ENCODE results near the gene SUGCT. TPM values are rescaled to one million over a fixed set of nuclear protein-coding genes. Genes with fewer than 3 reads are reported as not detected.
"Not testable (repeated sequence)": the region's sequence is repeated elsewhere in the genome, so short reads cannot be mapped to it uniquely, and the experiment has no call there.

Gene SUGCT
- total RNA-seq, 1 experiment from 2014 or later = 9.9 TPM

DNA sequence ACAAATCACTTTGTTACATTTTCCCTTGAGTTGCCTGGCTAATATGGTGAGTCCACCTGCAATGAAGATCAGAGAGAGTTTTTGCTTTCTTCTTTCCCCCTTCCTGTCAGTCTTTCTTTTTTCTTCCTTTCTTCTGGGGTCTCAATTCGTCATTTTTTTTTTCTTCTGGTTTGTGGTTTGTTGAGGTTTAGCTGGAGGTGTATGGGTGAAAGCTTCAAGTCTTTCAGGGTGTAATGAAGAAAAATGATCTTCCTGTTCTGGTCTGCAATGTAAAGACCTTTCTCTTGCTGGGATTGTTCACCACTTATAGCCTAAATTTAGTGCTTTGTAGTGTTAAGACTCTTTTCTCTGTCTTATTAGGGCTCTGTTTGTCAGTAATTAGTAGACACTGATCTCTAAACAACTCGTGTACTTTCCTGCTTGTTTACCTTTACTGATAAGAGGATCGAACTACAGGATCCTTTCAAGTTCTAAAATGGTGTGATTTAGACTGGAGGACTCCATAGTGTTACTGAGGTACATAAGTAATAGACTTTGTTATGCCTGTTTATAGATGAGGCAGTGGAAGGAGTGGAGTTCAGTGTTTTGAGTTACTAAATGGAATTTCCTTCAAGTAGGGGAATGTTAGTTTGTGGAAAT, 129.1 kb downstream of the SUGCT start:
- CTCF ChIA-PET = no interaction called here
- BruUV-seq (replicated peaks) = no TSS peak
- Mint-ChIP-seq H3K27ac (ENCODE audit: unreplicated experiment) (no peak overlapping the region), H3K36me3 (ENCODE audit: insufficient read depth, unreplicated experiment) (no peaks in the 10 kb centered on the region), H3K4me1 (ENCODE audit: low read depth, unreplicated experiment) (no peaks in the 10 kb centered on the region), H3K9me3 (ENCODE audit: unreplicated experiment) (no peaks in the 10 kb centered on the region), H3K27me3 (ENCODE audit: insufficient read depth, unreplicated experiment) (no peaks in the 10 kb centered on the region), H3K4me3 (ENCODE audit: unreplicated experiment) (no peak overlapping the region)
- intact Hi-C loops (cut with micrococcal nuclease; ENCODE audit: unreplicated experiment) = no loop called here
- no peaks in the 10 kb centered on the region for H3K27me3 ChIP-seq (replicated peaks; ENCODE audit: control insufficient read depth, insufficient read depth, low read length)
- H3K4me3 ChIP-seq (ENCODE audit: low read depth, low read length) = no peak overlapping the region
- POLR2A ChIA-PET = no interaction called here
- H3K4me1 ChIP-seq = no peaks in the 10 kb centered on the region
- no peaks in the 10 kb centered on the region for H3K9me3 ChIP-seq
- TF ChIP-seq, protein P1, sequence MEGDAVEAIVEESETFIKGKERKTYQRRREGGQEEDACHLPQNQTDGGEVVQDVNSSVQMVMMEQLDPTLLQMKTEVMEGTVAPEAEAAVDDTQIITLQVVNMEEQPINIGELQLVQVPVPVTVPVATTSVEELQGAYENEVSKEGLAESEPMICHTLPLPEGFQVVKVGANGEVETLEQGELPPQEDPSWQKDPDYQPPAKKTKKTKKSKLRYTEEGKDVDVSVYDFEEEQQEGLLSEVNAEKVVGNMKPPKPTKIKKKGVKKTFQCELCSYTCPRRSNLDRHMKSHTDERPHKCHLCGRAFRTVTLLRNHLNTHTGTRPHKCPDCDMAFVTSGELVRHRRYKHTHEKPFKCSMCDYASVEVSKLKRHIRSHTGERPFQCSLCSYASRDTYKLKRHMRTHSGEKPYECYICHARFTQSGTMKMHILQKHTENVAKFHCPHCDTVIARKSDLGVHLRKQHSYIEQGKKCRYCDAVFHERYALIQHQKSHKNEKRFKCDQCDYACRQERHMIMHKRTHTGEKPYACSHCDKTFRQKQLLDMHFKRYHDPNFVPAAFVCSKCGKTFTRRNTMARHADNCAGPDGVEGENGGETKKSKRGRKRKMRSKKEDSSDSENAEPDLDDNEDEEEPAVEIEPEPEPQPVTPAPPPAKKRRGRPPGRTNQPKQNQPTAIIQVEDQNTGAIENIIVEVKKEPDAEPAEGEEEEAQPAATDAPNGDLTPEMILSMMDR (IDR thresholded peaks at IDR 0.05; ENCODE audit: insufficient read depth in 1 of 2, low read depth in 1 of 2, low read length in 1 of 2, severe bottlenecking in 1 of 2, unreplicated experiment in 1 of 2) = no peak
- DNase-seq = no peak
- H3K36me3 ChIP-seq (ENCODE audit: control insufficient read depth, insufficient read depth, low read length) = no peaks in the 10 kb centered on the region

DNA sequence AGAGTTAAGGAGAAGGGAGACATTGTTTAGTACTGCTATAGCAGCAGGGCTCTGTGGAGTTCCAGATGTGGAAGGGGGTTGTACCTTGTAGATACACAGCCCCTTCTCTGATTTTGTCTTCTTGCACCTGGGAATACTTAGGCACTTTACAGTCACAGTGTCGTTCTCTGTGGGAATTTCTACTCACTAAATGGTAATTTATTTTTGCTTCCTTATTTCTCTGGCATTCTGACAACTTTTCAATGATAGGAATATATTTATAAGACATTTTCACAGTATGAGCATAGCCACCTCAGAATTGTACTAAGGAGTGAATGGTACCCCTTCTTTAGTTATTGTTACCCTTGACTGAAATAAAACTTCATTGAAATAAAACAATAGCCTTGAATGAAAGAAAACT, 132.8 kb downstream of the SUGCT start:
- Histone ChIP-seq H3K36me3 (ENCODE audit: control insufficient read depth, insufficient read depth, low read length) (no peaks in the 10 kb centered on the region), H3K4me3 (ENCODE audit: low read depth, low read length) (no peak overlapping the region), H3K4me1 (no peaks in the 10 kb centered on the region), H3K9me3 (no peaks in the 10 kb centered on the region), H3K27me3 (replicated peaks; ENCODE audit: control insufficient read depth, insufficient read depth, low read length) (no peaks in the 10 kb centered on the region)
- TF ChIP-seq, protein P1 (IDR thresholded peaks at IDR 0.05; ENCODE audit: insufficient read depth in 1 of 2, low read depth in 1 of 2, low read length in 1 of 2, severe bottlenecking in 1 of 2, unreplicated experiment in 1 of 2) = no peak
- DNase-seq = no peak
- Mint-ChIP-seq H3K9me3 (ENCODE audit: unreplicated experiment) (no peaks in the 10 kb centered on the region), H3K27ac (ENCODE audit: unreplicated experiment) (no peak overlapping the region), H3K4me1 (ENCODE audit: low read depth, unreplicated experiment) (no peaks in the 10 kb centered on the region), H3K27me3 (ENCODE audit: insufficient read depth, unreplicated experiment) (no peaks in the 10 kb centered on the region), H3K36me3 (ENCODE audit: insufficient read depth, unreplicated experiment) (no peaks in the 10 kb centered on the region), H3K4me3 (ENCODE audit: unreplicated experiment) (no peak overlapping the region)
- BruUV-seq (replicated peaks) = no TSS peak
- intact Hi-C loops (cut with micrococcal nuclease; ENCODE audit: unreplicated experiment) = no loop called here
- ChIA-PET CTCF (no interaction called here), POLR2A (no interaction called here)

DNA sequence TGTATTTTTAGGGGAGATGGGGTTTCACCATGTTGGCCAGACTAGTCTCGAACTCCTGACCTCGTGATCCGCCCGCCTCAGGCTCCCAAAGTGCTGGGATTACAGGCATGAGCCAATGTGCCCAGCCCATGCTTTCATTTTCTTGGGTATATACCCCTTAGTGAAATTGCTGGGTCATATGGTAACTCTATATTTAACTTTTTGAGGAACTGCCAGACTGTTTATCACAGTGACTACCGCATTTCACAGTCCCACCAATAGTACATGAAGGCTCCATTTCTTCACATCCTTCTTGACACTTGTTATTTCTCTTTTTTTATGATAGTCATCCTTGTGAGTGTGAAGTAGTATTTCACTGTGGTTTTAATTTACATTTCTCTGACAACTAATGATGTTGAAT, 134.0 kb downstream of the SUGCT start:
- intact Hi-C loops (cut with micrococcal nuclease; ENCODE audit: unreplicated experiment); H3K27ac Mint-ChIP-seq (ENCODE audit: unreplicated experiment); H3K4me1 ChIP-seq; POLR2A ChIA-PET; H3K4me3 Mint-ChIP-seq (ENCODE audit: unreplicated experiment); H3K36me3 ChIP-seq (ENCODE audit: control insufficient read depth, insufficient read depth, low read length); DNase-seq; H3K36me3 Mint-ChIP-seq (ENCODE audit: insufficient read depth, unreplicated experiment); H3K4me3 ChIP-seq (ENCODE audit: low read depth, low read length); H3K4me1 Mint-ChIP-seq (ENCODE audit: low read depth, unreplicated experiment); CTCF ChIA-PET; BruUV-seq (replicated peaks); H3K9me3 ChIP-seq; H3K9me3 Mint-ChIP-seq (ENCODE audit: unreplicated experiment); H3K27me3 Mint-ChIP-seq (ENCODE audit: insufficient read depth, unreplicated experiment); H3K27me3 ChIP-seq (replicated peaks; ENCODE audit: control insufficient read depth, insufficient read depth, low read length): not testable (repeated sequence)

DNA sequence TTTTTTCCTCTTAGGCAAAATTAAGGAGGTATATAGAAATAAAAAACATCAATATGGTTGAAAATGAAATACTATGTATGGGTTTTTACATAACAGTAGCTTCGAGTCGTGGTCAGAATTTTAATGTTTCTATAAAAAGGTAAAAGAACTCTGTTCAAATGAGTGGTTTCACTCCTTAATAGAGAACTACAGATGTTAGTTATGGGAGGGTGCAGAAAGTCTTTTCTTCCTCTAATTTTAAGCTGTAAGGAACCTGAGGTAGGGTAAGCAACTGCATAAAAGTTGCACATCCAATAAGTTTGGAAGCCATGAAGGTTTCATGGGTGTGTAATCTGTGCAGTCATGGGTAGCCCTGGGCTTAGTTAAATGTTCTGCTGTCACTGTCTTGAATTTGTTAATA, 141.3 kb downstream of the SUGCT start:
- Mint-ChIP-seq H3K36me3 (ENCODE audit: insufficient read depth, unreplicated experiment) (no peaks in the 10 kb centered on the region), H3K27ac (ENCODE audit: unreplicated experiment) (no peak overlapping the region), H3K9me3 (ENCODE audit: unreplicated experiment) (no peaks in the 10 kb centered on the region), H3K4me1 (ENCODE audit: low read depth, unreplicated experiment) (no peaks in the 10 kb centered on the region), H3K27me3 (ENCODE audit: insufficient read depth, unreplicated experiment) (no peaks in the 10 kb centered on the region), H3K4me3 (ENCODE audit: unreplicated experiment) (no peak overlapping the region)
- no peaks in the 10 kb centered on the region for H3K27me3 ChIP-seq (replicated peaks; ENCODE audit: control insufficient read depth, insufficient read depth, low read length)
- TF ChIP-seq, protein P1 (IDR thresholded peaks at IDR 0.05; ENCODE audit: insufficient read depth in 1 of 2, low read depth in 1 of 2, low read length in 1 of 2, severe bottlenecking in 1 of 2, unreplicated experiment in 1 of 2) = no peak
- no peak for DNase-seq
- H3K36me3 ChIP-seq (ENCODE audit: control insufficient read depth, insufficient read depth, low read length) = no peaks in the 10 kb centered on the region
- H3K9me3 ChIP-seq = no peaks in the 10 kb centered on the region; the same call in 1 of the 2 replicates
- no peak overlapping the region for H3K4me3 ChIP-seq (ENCODE audit: low read depth, low read length)
- H3K4me1 ChIP-seq = no peaks in the 10 kb centered on the region
- intact Hi-C loops (cut with micrococcal nuclease; ENCODE audit: unreplicated experiment) = no loop called here
- POLR2A ChIA-PET = no interaction called here
- CTCF ChIA-PET = no interaction called here
- no TSS peak for BruUV-seq (replicated peaks)
